ENCODE data around the gene DOK3. TPM values are rescaled to one million over a fixed set of nuclear protein-coding genes. Genes with fewer than 3 reads are reported as not detected.

The DOK3 gene
- total and polyA plus RNA-seq, 2 of the 13 experiments (the other 11 are each of a cell fraction or from before 2014, with no cell fraction given): 1.4 to 1.5 TPM

GRCh38 chr5:177537389-177538361 is 28.0 kb upstream of the DOK3 start:
- BruUV-seq (replicated peaks): no TSS peak

More at GRCh38 chr5:177537389-177538361, 28.0 kb upstream of the DOK3 start:
- H4K20me1 ChIP-seq (ENCODE audit: insufficient read depth, low read length): peaks cover 5% of the 10 kb centered on the region; the same call in 1 of the 2 replicates
- no peak overlapping the region for H3K9ac ChIP-seq (ENCODE audit: insufficient read depth, low read depth, low read length)
- no peak for DNase-seq (ENCODE audit: low spot score)
- FAIRE-seq: no peak
- intact Hi-C loops (cut with micrococcal nuclease; ENCODE audit: unreplicated experiment): no loop called here
- in situ Hi-C loops (cut with HindIII; ENCODE audit: extremely low pct_ligation_motif_present, low pct_unique_long_range_greater_than_20kb): no loop called here
- 84% methylated on average over 15 of the region's 15 CpGs for WGBS (ENCODE audit: low lambda C conversion rate)
- no peak overlapping the region for H2AFZ ChIP-seq (ENCODE audit: low read length)
- H3K4me3 ChIP-seq (replicated peaks in 1 of 3; ENCODE audit: insufficient read depth in 1 of 3, low read depth in 2 of 3, low read length in 3 of 3): no peak overlapping the region
- ChIA-PET CTCF (ENCODE audit: low intra/inter-chr PET ratio, low total read pairs) (no interaction called here), POLR2A (no interaction called here)
- TF ChIP-seq TIGD3 (CRISPR knock-in tag; IDR thresholded peaks at IDR 0.05; ENCODE audit: borderline replicate concordance) (no peak), EHMT2 (IDR thresholded peaks at IDR 0.05; ENCODE audit: borderline replicate concordance, low read depth, low read length) (no peak), TP53 (CRISPR knock-in tag; conservative IDR thresholded peaks at IDR 0.05) (no peak), TAF1 (CRISPR knock-in tag; IDR thresholded peaks at IDR 0.05) (no peak), TCF12 (IDR thresholded peaks at IDR 0.05) (no peak), TCF12 (CRISPR knock-in tag; IDR thresholded peaks at IDR 0.05) (no peak), RELA (CRISPR knock-in tag; IDR thresholded peaks at IDR 0.05) (no peak), EP300 (IDR thresholded peaks at IDR 0.05; ENCODE audit: low read depth in 2 of 2, low read length in 2 of 2) (no peak), EP300 (CRISPR knock-in tag; IDR thresholded peaks at IDR 0.05; ENCODE audit: borderline replicate concordance) (no peak), AGO1 (IDR thresholded peaks at IDR 0.05; ENCODE audit: low read depth, low read length, poor library complexity, severe bottlenecking) (no peak), ZNF333 (CRISPR knock-in tag; IDR thresholded peaks at IDR 0.05; ENCODE audit: borderline replicate concordance) (no peak), ZNF263 (CRISPR knock-in tag; IDR thresholded peaks at IDR 0.05) (no peak), ZSCAN29 (CRISPR knock-in tag; conservative IDR thresholded peaks at IDR 0.05) (no peak), GMEB2 (CRISPR knock-in tag; IDR thresholded peaks at IDR 0.05; ENCODE audit: low read depth) (no peak), BCL3 (CRISPR knock-in tag; IDR thresholded peaks at IDR 0.05) (no peak), SUZ12 (IDR thresholded peaks at IDR 0.05; ENCODE audit: low read depth, low read length) (no peak), ZNF839 (CRISPR knock-in tag; IDR thresholded peaks at IDR 0.05; ENCODE audit: borderline replicate concordance) (no peak), ZBTB20 (CRISPR knock-in tag; IDR thresholded peaks at IDR 0.05; ENCODE audit: borderline replicate concordance, low read depth) (no peak)
- no peak overlapping the region for H3K4me2 ChIP-seq (ENCODE audit: low read depth, low read length)
- no peak overlapping the region for H3K27ac ChIP-seq (ENCODE audit: extremely low read length, insufficient read depth, low read length)
- no peaks in the 10 kb centered on the region for H3K9me3 ChIP-seq (ENCODE audit: low read length)
- peaks cover 19% of the 10 kb centered on the region for H3K79me2 ChIP-seq (ENCODE audit: insufficient read depth, low read length)
- ATAC-seq: no peak
- no peaks in the 10 kb centered on the region for H3K27me3 ChIP-seq (ENCODE audit: control insufficient read depth in 1 of 2, insufficient read depth in 2 of 2, low read length in 2 of 2)
- peaks cover 33 to 77% of the 10 kb centered on the region in 2 experiments for H3K36me3 ChIP-seq (replicated peaks in 1 of 2; ENCODE audit: control insufficient read depth in 1 of 2, insufficient read depth in 2 of 2, low read length in 2 of 2)
- H3K4me1 ChIP-seq (ENCODE audit: insufficient read depth, low read length): no peaks in the 10 kb centered on the region
